Kidney epithelial cell (primary cell): ENCODE results near the gene SRL. TPM values are rescaled to one million over a fixed set of nuclear protein-coding genes. Genes with fewer than 3 reads are reported as not detected.

Source experiments
- DNase-seq: peaks from one replicate; pipeline ENCODE4 v3.0.0-alpha.2; 2010; ENCODE audit warnings: low read depth
- H3K27me3 ChIP-seq: 2 replicates; pipeline ENCODE4 v1.6.0; 2011; ENCODE audit warnings: low read length; ENCODE audit not compliant: control insufficient read depth, insufficient read depth
- H3K36me3 ChIP-seq: 2 replicates; pipeline ENCODE4 v1.5.1; 2011; ENCODE audit warnings: low read length; ENCODE audit not compliant: control insufficient read depth, insufficient read depth
- H3K4me3 ChIP-seq: 2 replicates; pipeline ENCODE4 v1.5.1; 2011; ENCODE audit warnings: low read depth, mild to moderate bottlenecking, control low read depth, low read length
- CTCF ChIP-seq: IDR thresholded peaks from 2 replicates; pipeline ENCODE4 v1.5.1; 2011; ENCODE audit warnings: mild to moderate bottlenecking, moderate library complexity, low read length, control low read depth, inconsistent platforms; ENCODE audit not compliant: insufficient read depth, poor library complexity, severe bottlenecking
- total RNA-seq: library from RNA; depleted of rRNA; stranded (reverse); fragments of >200 nt; gene quantifications from 2 replicates; pipeline ENCODE4 v1.2.3, GENCODE V29; 2015

Gene SRL
- total RNA-seq, 1 donor from 2014 or later = not detected

DNA sequence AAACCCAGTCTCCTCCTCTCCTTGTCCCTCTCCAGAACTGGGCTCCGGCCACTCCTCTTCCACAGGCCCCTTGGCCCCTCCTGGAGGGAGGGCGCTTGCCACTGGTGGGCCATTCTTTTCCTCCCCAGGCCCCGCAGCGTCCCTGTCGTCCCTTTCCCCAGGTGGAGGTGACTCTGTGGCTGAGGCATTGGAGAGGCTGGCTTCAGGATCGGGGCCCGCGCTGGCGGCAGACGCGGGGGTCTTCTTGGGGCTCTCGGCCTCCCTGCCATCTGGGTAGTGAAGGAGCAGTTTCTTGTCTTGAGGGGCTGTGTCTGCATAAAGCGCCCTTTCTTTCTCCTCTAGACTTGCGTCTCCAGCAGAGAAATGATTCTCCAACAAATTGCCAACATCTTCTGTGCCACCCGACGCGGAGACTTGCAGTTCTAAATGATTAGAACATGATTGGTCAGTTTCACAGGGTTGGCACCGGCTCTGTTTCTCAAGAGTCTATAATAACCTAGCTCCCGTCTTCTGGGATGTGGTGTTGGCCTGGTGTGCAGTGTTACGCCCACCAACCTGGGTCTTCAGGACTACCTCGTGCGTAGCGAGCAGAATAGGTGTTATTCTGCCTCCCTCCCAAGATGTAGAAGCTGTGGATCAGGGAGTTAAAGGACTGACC, 34.1 kb downstream of the SRL start:
- no peak for DNase-seq
- Histone ChIP-seq H3K4me3 (no peak overlapping the region), H3K36me3 (no peaks in the 10 kb centered on the region), H3K27me3 (peaks cover 3% of the 10 kb centered on the region)
- TF ChIP-seq CTCF = no peak

DNA sequence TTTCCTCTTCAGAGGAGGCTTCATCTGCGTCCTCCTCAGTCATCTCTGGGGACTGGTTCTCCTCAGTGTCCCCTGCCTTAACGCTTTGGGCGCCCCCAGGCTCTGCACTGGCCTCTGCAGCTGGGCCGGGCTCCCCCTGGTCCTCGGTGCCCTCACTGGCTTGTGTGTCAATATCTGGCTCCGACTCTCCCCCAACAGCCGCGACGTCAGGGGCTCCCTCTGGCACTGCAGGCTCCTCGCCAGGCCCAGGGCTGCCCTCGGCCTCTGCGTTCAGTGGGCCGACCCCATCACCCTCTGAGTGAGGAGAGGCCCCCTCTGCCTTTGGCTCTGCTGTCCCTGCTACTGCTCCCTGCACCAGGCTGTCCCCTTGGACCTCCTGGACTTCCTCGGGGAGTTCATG, 34.7 kb downstream of the SRL start:
- Histone ChIP-seq H3K27me3 (peaks cover 3% of the 10 kb centered on the region), H3K36me3 (no peaks in the 10 kb centered on the region), H3K4me3 (no peak overlapping the region)
- DNase-seq = no peak
- no peak for TF ChIP-seq CTCF

- no peaks in the 10 kb centered on the region for H3K36me3 ChIP-seq
- H3K27me3 ChIP-seq = peaks cover 3% of the 10 kb centered on the region
- TF ChIP-seq CTCF = no peak
- H3K4me3 ChIP-seq = no peak overlapping the region
- no peak for DNase-seq
Measured at GRCh38 chr16:4206680-4207079, 35.2 kb downstream of the SRL start.

- Histone ChIP-seq H3K36me3 (no peaks in the 10 kb centered on the region), H3K27me3 (peaks cover 3% of the 10 kb centered on the region), H3K4me3 (no peak overlapping the region)
- TF ChIP-seq CTCF = no peak
- DNase-seq = no peak
Measured at GRCh38 chr16:4205971-4206370, 35.9 kb downstream of the SRL start.

GRCh38 chr16:4204521-4204920, 37.4 kb downstream of the SRL start:
- Histone ChIP-seq H3K36me3 (no peaks in the 10 kb centered on the region), H3K27me3 (peaks cover 3% of the 10 kb centered on the region), H3K4me3 (no peak overlapping the region)
- no peak for DNase-seq
- no peak for TF ChIP-seq CTCF

DNA sequence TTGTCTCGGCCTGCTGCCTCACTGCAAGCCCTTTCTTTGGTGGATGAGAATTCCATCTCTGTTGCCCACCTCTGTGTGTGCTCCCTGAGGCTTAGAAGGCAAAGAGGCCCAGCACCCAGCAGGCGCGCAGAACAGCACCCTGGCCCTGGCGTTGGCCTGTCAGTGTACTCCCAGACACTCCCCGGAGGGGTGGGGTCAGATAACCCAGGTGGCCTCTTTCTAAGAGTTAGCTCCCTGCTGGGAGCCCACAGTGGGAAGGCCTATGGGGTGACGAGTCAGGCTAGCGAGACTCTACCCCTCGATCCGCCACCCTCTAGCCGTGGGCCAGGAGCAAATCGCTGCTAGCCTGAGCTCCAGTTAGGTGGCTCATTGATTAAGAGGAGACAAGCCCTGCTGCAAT, 38.1 kb downstream of the SRL start:
- TF ChIP-seq CTCF = no peak
- Histone ChIP-seq H3K27me3 (peaks cover 3% of the 10 kb centered on the region), H3K4me3 (no peak overlapping the region), H3K36me3 (no peaks in the 10 kb centered on the region)
- DNase-seq = no peak
